H1 (cell line): ENCODE results near the gene TRNP1. TPM values are rescaled to one million over a fixed set of nuclear protein-coding genes. Genes with fewer than 3 reads are reported as not detected.

Experiments used
- CBX5 ChIP-seq: fragments of 300-800, 300-1000 bp; sonication (generic); IDR thresholded peaks from 2 replicates; pipeline ENCODE4 v1.7.1; 2016; ENCODE audit warnings: antibody characterized with exemption, low read length, low read depth
- CHD2 ChIP-seq: IDR thresholded peaks from 2 replicates; pipeline ENCODE4 v1.6.1; 2012; ENCODE audit warnings: low read length, improper control_type of control experiment
- CREB1 ChIP-seq: IDR thresholded peaks from 2 replicates; pipeline ENCODE4 v1.6.1; 2012; ENCODE audit warnings: inconsistent platforms
- EP300 ChIP-seq, 2 experiments: IDR thresholded peaks; 1 replicate in 1 of 2; 2 replicates in 1 of 2; pipeline ENCODE4 v1.6.1; 2011 to 2012; ENCODE audit warnings: low read depth in 2 of 2, low read length in 2 of 2, mild to moderate bottlenecking in 2 of 2, borderline replicate concordance in 1 of 2, inconsistent platforms in 1 of 2, moderate library complexity in 1 of 2
- JUN ChIP-seq: IDR thresholded peaks from 2 replicates; pipeline ENCODE4 v1.6.1; 2011; ENCODE audit warnings: low read depth, mild to moderate bottlenecking, improper control_type of control experiment, low read length
- KDM1A ChIP-seq: fragments of 200-600, 300-600 bp; sonication (generic); IDR thresholded peaks from 2 replicates; pipeline ENCODE4 v1.7.1; 2016; ENCODE audit warnings: mild to moderate bottlenecking, low read length, borderline replicate concordance
- NRF1 ChIP-seq: IDR thresholded peaks from 2 replicates; pipeline ENCODE4 v1.6.1; 2011; ENCODE audit warnings: mild to moderate bottlenecking, low read depth, low read length, improper control_type of control experiment
- PHF8 ChIP-seq: fragments of 200-600 bp; sonication (generic); conservative IDR thresholded peaks from 2 replicates; pipeline ENCODE4 v1.7.1; 2012; ENCODE audit warnings: low read depth, mild to moderate bottlenecking, inconsistent platforms, low read length, moderate library complexity
- SIRT6 ChIP-seq: IDR thresholded peaks from one replicate; pipeline ENCODE4 v1.7.1; 2012; ENCODE audit warnings: low read length, inconsistent platforms
- polyA plus RNA-seq, 7 experiments: library from polyadenylated mRNA; depleted of rRNA in 3 of 7; stranded (reverse) in 5 of 7; unstranded in 2 of 7; fragments of >200 nt in 5 of 7; fragments of 200-250 nt in 2 of 7; gene quantifications; 1 replicate in 5 of 7; 2 replicates in 1 of 7; 4 replicates in 1 of 7; pipeline versions ENCODE4 v1.2.1 to v1.2.3, GENCODE V29; 2011 to 2013; ENCODE audit warnings: missing spikeins in 2 of 7, mixed read lengths in 2 of 7
- total RNA-seq: library from RNA; stranded (reverse); fragmentation: NEBNext Ultra II Directional; extraction: Animal tissue kit (Norgen Biotek cat#: 25700); gene quantifications from 2 replicates; pipeline ENCODE4 v1.2.1, GENCODE V29; 2021

The TRNP1 gene
- total and polyA plus RNA-seq, 2 of the 8 experiments (the other 6 are each of a cell fraction or from before 2014, with no cell fraction given) = 51.7 to 102 TPM

DNA sequence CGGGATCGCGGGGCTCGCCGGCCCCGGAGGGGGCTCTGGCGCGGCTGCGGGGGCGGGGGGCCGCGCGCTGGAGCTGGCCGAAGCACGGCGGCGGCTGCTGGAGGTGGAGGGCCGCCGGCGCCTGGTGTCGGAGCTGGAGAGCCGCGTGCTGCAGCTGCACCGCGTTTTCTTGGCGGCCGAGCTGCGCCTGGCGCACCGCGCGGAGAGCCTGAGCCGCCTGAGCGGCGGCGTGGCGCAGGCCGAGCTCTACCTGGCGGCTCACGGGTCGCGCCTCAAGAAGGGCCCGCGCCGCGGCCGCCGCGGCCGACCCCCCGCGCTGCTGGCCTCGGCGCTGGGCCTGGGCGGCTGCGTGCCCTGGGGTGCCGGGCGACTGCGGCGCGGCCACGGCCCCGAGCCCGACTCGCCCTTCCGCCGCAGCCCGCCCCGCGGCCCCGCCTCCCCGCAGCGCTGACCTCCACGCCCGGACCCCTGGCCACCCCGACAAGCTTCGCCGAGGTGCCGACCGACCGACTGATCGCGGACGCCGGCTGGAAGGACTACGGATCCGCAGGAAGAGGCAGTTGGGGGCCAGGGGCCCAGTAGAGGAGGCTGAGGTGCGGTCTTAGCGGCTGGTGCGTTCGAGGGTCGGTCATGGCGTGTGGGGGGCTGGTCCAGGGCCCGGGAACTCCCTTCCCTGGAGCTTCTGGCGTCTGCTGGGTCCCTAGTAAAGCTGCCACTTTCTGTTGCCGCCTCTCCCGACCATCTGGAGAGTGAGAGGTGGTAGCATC, 711 bp downstream of the TRNP1 start (continued):
- TF ChIP-seq EP300 (IDR thresholded peaks at IDR 0.05; ENCODE audit: borderline replicate concordance in 1 of 2, low read depth in 2 of 2, low read length in 2 of 2) (no peak), PHF8 (peak; percentile 7; the same call in 1 of the 2 replicates), JUN (no peak), CREB1 (no peak), CHD2 (no peak), NRF1 (no peak), KDM1A (no peak), SIRT6 (no peak), CBX5 (no peak)
